Neuronal stem cell (in vitro differentiated cells): Measurements from ENCODE around the gene OPN3.

Experiments used
- DNase-seq: peaks from one replicate; pipeline ENCODE4 v3.0.0-alpha.2; 2013; ENCODE audit warnings: low spot score
- H2AFZ ChIP-seq: one replicate; pipeline ENCODE4 v1.6.1; 2013; ENCODE audit warnings: mild to moderate bottlenecking, low read length, inconsistent platforms
- H2AK5ac ChIP-seq: 2 replicates; pipeline ENCODE4 v1.6.1; 2013; ENCODE audit warnings: low read depth, mild to moderate bottlenecking, inconsistent platforms, low read length, moderate library complexity, mixed read lengths
- H2BK120ac ChIP-seq: 2 replicates; pipeline ENCODE4 v1.6.1; 2013; ENCODE audit warnings: low read depth, mild to moderate bottlenecking, inconsistent platforms, low read length, moderate library complexity, mixed read lengths
- H2BK12ac ChIP-seq: one replicate; pipeline ENCODE4 v1.6.1; 2013; ENCODE audit warnings: low read length, inconsistent platforms
- H2BK15ac ChIP-seq: 2 replicates; pipeline ENCODE4 v1.6.1; 2013; ENCODE audit warnings: mild to moderate bottlenecking, low read length, inconsistent platforms, mixed read lengths
- H2BK5ac ChIP-seq: one replicate; pipeline ENCODE4 v1.6.1; 2013; ENCODE audit warnings: inconsistent platforms, mild to moderate bottlenecking, low read length, moderate library complexity
- H3K14ac ChIP-seq: one replicate; pipeline ENCODE4 v1.6.1; 2013; ENCODE audit warnings: low read length, inconsistent platforms
- H3K18ac ChIP-seq: 2 replicates; pipeline ENCODE4 v1.6.1; 2013; ENCODE audit warnings: low read length, inconsistent platforms
- H3K23ac ChIP-seq: 2 replicates; pipeline ENCODE4 v1.6.1; 2013; ENCODE audit warnings: low read depth, mild to moderate bottlenecking, mixed read lengths, low read length, inconsistent platforms; ENCODE audit not compliant: poor library complexity
- H3K27ac ChIP-seq: replicated peaks from 3 replicates; pipeline ENCODE4 v1.5.1; 2013; ENCODE audit warnings: low read length, inconsistent platforms
- H3K27me3 ChIP-seq, 3 experiments: 2 replicates each; pipeline ENCODE4 v1.6.1; 2013; ENCODE audit warnings: low read length in 3 of 3, mild to moderate bottlenecking in 2 of 3, inconsistent platforms in 1 of 3, low read depth in 1 of 3, mixed read lengths in 1 of 3, moderate library complexity in 1 of 3; ENCODE audit not compliant: control insufficient read depth in 3 of 3, insufficient read depth in 3 of 3
- H3K36me3 ChIP-seq, 2 donors: replicated peaks in 1 of 2; 2 replicates each; pipeline ENCODE4 v1.6.1; 2013; ENCODE audit warnings: low read length in 2 of 2; ENCODE audit not compliant: control insufficient read depth in 2 of 2, insufficient read depth in 2 of 2
- H3K4ac ChIP-seq: 2 replicates; pipeline ENCODE4 v1.6.1; 2013; ENCODE audit warnings: inconsistent platforms, mild to moderate bottlenecking, low read length, moderate library complexity
- H3K4me1 ChIP-seq, 2 donors: 1 replicate in 1 of 2; 2 replicates in 1 of 2; pipeline ENCODE4 v1.6.1; 2013; ENCODE audit warnings: low read length in 2 of 2, low read depth in 1 of 2; ENCODE audit not compliant: control insufficient read depth in 2 of 2, insufficient read depth in 1 of 2
- H3K4me2 ChIP-seq: one replicate; pipeline ENCODE4 v1.6.1; 2013; ENCODE audit warnings: mild to moderate bottlenecking, low read length, inconsistent platforms; ENCODE audit not compliant: insufficient read depth, poor library complexity, severe bottlenecking
- H3K4me3 ChIP-seq, 2 donors: 2 replicates each; pipeline ENCODE4 v1.5.1; 2013; ENCODE audit warnings: low read length in 2 of 2, mild to moderate bottlenecking in 2 of 2, inconsistent platforms in 1 of 2, moderate library complexity in 1 of 2
- H3K79me1 ChIP-seq: one replicate; pipeline ENCODE4 v1.6.1; 2013; ENCODE audit warnings: low read depth, mild to moderate bottlenecking, inconsistent platforms, low read length, moderate library complexity
- H3K9ac ChIP-seq: one replicate; pipeline ENCODE4 v1.6.1; 2013; ENCODE audit warnings: mild to moderate bottlenecking, low read depth, low read length, inconsistent platforms; ENCODE audit not compliant: poor library complexity
- H3K9me3 ChIP-seq, 2 donors: replicated peaks in 1 of 2; 2 replicates each; pipeline versions ENCODE3 to v1.6.1; 2013; ENCODE audit warnings: low read length in 2 of 2, mild to moderate bottlenecking in 2 of 2, inconsistent platforms in 1 of 2, low read depth in 1 of 2, mixed read lengths in 1 of 2, moderate library complexity in 1 of 2; ENCODE audit not compliant: control insufficient read depth in 2 of 2, insufficient read depth in 1 of 2
- H4K8ac ChIP-seq: one replicate; pipeline ENCODE4 v1.6.1; 2013; ENCODE audit warnings: low read depth, mild to moderate bottlenecking, inconsistent platforms, low read length, moderate library complexity
- H4K91ac ChIP-seq: one replicate; pipeline ENCODE4 v1.6.1; 2013; ENCODE audit warnings: low read length, low read depth, mild to moderate bottlenecking, inconsistent platforms; ENCODE audit not compliant: poor library complexity
- WGBS, 2 donors: extraction: QIAGEN DNeasy Blood & Tissue Kit; methylation state at CpG; one replicate each; pipeline ENCODE4 v1.1.7; 2013; ENCODE audit warnings: missing lambda C conversion rate in 2 of 2, mixed read lengths in 1 of 2; ENCODE audit not compliant: insufficient read length in 2 of 2, insufficient replicate concordance in 1 of 2; ENCODE audit errors: extremely low coverage in 2 of 2; 5-methylcytosine and 5-hydroxymethylcytosine counted together

Gene OPN3

GRCh38 chr1:241614572-241614971, 25.6 kb downstream of the OPN3 start:
- H3K79me1 ChIP-seq: no peaks in the 10 kb centered on the region
- H3K4me3 ChIP-seq: no peak overlapping the region
- H3K4me2 ChIP-seq: no peak overlapping the region
- H3K27ac ChIP-seq: no peak overlapping the region
- no peak overlapping the region for H2AK5ac ChIP-seq
- H3K23ac ChIP-seq: no peak overlapping the region
- peaks cover 0 to 2% of the 10 kb centered on the region in 2 donors for H3K4me1 ChIP-seq
- H4K8ac ChIP-seq: no peak overlapping the region
- H2BK120ac ChIP-seq: no peak overlapping the region
- WGBS, 2 donors: no CpG with 5 or more reads among the region's 4 CpGs
- no peaks in the 10 kb centered on the region for H3K27me3 ChIP-seq
- H3K4ac ChIP-seq: no peak overlapping the region
- H3K9ac ChIP-seq: no peak overlapping the region
- H2BK15ac ChIP-seq: no peak overlapping the region
- no peak overlapping the region for H2BK12ac ChIP-seq
- no peak overlapping the region for H3K14ac ChIP-seq
- DNase-seq: no peak
- no peak overlapping the region for H2BK5ac ChIP-seq
- H3K36me3 ChIP-seq: peaks cover 0 to 4% of the 10 kb centered on the region in 2 donors
- H2AFZ ChIP-seq: no peak overlapping the region
- no peak overlapping the region for H4K91ac ChIP-seq
- no peak overlapping the region for H3K18ac ChIP-seq
- peaks cover 0 to 5% of the 10 kb centered on the region in 2 donors for H3K9me3 ChIP-seq

- H3K9ac ChIP-seq: no peak overlapping the region
- H3K4ac ChIP-seq: no peak overlapping the region
- H3K79me1 ChIP-seq: no peaks in the 10 kb centered on the region
- no CpG with 5 or more reads among the region's 4 CpGs for WGBS, 2 donors
- no peak overlapping the region for H2BK120ac ChIP-seq
- no peak overlapping the region for H2BK5ac ChIP-seq
- H3K4me2 ChIP-seq: no peak overlapping the region
- H2BK15ac ChIP-seq: no peak overlapping the region
- H3K23ac ChIP-seq: no peak overlapping the region
- H3K27me3 ChIP-seq: no peaks in the 10 kb centered on the region
- no peak overlapping the region for H3K4me3 ChIP-seq
- DNase-seq: no peak
- no peak overlapping the region for H3K18ac ChIP-seq
- H3K9me3 ChIP-seq: peaks cover 0 to 5% of the 10 kb centered on the region in 2 donors
- H4K8ac ChIP-seq: no peak overlapping the region
- H3K27ac ChIP-seq: no peak overlapping the region
- H2BK12ac ChIP-seq: no peak overlapping the region
- peaks cover 0 to 2% of the 10 kb centered on the region in 2 donors for H3K4me1 ChIP-seq
- no peak overlapping the region for H4K91ac ChIP-seq
- no peak overlapping the region for H3K14ac ChIP-seq
- H2AFZ ChIP-seq: no peak overlapping the region
- no peak overlapping the region for H2AK5ac ChIP-seq
- H3K36me3 ChIP-seq: peaks cover 0 to 4% of the 10 kb centered on the region in 2 donors
These were observed 26.0 kb downstream of the OPN3 start for GRCh38 chr1:241614144-241614543.

- Histone ChIP-seq H2BK12ac (no peak overlapping the region), H3K4ac (no peak overlapping the region), H3K36me3 (peaks cover 0 to 4% of the 10 kb centered on the region in 2 donors), H2AFZ (no peak overlapping the region), H3K27me3 (no peaks in the 10 kb centered on the region), H2BK5ac (no peak overlapping the region), H2AK5ac (no peak overlapping the region), H2BK15ac (no peak overlapping the region), H3K18ac (no peak overlapping the region), H3K9ac (no peak overlapping the region), H3K79me1 (no peaks in the 10 kb centered on the region), H4K8ac (no peak overlapping the region), H3K4me2 (no peak overlapping the region), H3K9me3 (peaks cover 0 to 5% of the 10 kb centered on the region in 2 donors), H3K4me1 (peaks cover 0 to 2% of the 10 kb centered on the region in 2 donors), H3K23ac (no peak overlapping the region), H2BK120ac (no peak overlapping the region), H4K91ac (no peak overlapping the region), H3K4me3 (no peak overlapping the region), H3K27ac (no peak overlapping the region), H3K14ac (no peak overlapping the region)
- WGBS, 2 donors: no CpG with 5 or more reads among the region's 9 CpGs
- no peak for DNase-seq
These were observed 27.4 kb downstream of the OPN3 start for GRCh38 chr1:241612533-241613477.

GRCh38 chr1:241611736-241612135, 28.4 kb downstream of the OPN3 start:
- Histone ChIP-seq H3K79me1 (no peaks in the 10 kb centered on the region), H4K91ac (no peak overlapping the region), H3K23ac (no peak overlapping the region), H3K4me1 (peaks cover 0 to 2% of the 10 kb centered on the region in 2 donors), H2BK120ac (no peak overlapping the region), H3K9me3 (peaks cover 0 to 5% of the 10 kb centered on the region in 2 donors), H3K14ac (no peak overlapping the region), H3K27ac (no peak overlapping the region), H4K8ac (no peak overlapping the region), H3K36me3 (peaks cover 0 to 4% of the 10 kb centered on the region in 2 donors), H3K4ac (no peak overlapping the region), H3K4me2 (no peak overlapping the region), H3K27me3 (no peaks in the 10 kb centered on the region), H3K4me3 (no peak overlapping the region), H2BK5ac (no peak overlapping the region), H2AFZ (no peak overlapping the region), H2BK15ac (no peak overlapping the region), H3K9ac (no peak overlapping the region), H2BK12ac (no peak overlapping the region), H3K18ac (no peak overlapping the region), H2AK5ac (no peak overlapping the region)
- no CpG with 5 or more reads among the region's 1 CpG for WGBS, 2 donors
- DNase-seq: no peak
